Measurements from ENCODE around the gene CDC27.

DNA sequence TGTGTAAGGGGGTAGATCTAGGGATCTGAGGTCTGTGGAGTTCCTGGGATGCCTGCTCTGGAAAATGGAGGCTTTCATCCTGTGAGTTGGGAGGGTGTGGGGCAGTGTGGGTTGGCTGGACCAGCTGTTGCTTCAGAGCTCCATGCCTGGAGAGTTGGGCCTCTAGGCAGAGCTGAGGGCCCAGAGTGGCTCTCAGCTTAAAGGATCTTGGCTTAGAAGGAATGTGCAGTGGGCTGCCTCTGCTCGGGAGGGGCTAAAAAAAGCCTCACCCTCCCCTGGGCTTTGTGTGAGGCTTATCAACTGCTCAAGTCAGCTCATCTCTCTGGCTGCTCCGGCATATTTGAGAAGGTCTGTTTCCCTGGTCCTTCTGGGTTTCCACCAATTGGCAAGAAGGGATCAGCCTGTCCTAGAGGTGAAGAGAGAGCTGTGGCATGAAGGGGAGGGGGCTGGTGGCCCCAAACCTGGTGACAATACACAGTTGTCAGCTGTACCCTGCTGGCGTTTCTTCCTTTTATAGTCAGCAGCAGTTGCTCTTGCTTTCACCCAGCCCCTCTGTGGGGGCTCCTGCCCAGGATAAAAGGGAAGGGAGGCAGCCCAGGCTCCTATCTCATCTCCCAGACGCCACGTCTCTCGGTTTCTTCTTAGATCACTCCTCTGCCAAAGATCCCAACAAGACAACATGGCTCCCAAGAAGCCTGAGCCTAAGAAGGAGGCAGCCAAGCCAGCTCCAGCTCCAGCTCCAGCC, 19.8 kb upstream of the CDC27 start, which contains the start of gene MYL4:
- TF ChIP-seq, protein P1, sequence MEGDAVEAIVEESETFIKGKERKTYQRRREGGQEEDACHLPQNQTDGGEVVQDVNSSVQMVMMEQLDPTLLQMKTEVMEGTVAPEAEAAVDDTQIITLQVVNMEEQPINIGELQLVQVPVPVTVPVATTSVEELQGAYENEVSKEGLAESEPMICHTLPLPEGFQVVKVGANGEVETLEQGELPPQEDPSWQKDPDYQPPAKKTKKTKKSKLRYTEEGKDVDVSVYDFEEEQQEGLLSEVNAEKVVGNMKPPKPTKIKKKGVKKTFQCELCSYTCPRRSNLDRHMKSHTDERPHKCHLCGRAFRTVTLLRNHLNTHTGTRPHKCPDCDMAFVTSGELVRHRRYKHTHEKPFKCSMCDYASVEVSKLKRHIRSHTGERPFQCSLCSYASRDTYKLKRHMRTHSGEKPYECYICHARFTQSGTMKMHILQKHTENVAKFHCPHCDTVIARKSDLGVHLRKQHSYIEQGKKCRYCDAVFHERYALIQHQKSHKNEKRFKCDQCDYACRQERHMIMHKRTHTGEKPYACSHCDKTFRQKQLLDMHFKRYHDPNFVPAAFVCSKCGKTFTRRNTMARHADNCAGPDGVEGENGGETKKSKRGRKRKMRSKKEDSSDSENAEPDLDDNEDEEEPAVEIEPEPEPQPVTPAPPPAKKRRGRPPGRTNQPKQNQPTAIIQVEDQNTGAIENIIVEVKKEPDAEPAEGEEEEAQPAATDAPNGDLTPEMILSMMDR (IDR thresholded peaks at IDR 0.05; ENCODE audit: borderline replicate concordance, extremely low read depth, low read length, poor library complexity, severe bottlenecking): no peak
- TF ChIP-seq EZH2 (IDR thresholded peaks at IDR 0.05; ENCODE audit: borderline replicate concordance, low read depth, low read length, severe bottlenecking): no peak
